Vagina (tissue), 2 donors: ENCODE measurements around the gene ARID1B.

Source experiments
- CTCF ChIP-seq, 3 experiments: fragments of 450-650 bp in 2 of 3; fragments of 200-600 bp in 1 of 3; sonication (generic) in 1 of 3; IDR thresholded peaks; one replicate each; pipeline ENCODE4 v1.5.1; 2017 to 2019; ENCODE audit warnings: antibody characterized with exemption in 3 of 3, mild to moderate bottlenecking in 2 of 3, moderate library complexity in 2 of 3
- POLR2A ChIP-seq, 2 donors: fragments of 450-650 bp; IDR thresholded peaks; one replicate each; pipeline ENCODE4 v1.6.1; 2017; ENCODE audit warnings: antibody characterized with exemption in 2 of 2, mild to moderate bottlenecking in 2 of 2, moderate library complexity in 2 of 2
- POLR2AphosphoS5 ChIP-seq, 2 donors: sonication (generic); formaldehyde crosslinking; IDR thresholded peaks; one replicate each; pipeline ENCODE4 v1.9.0; 2017; ENCODE audit warnings: antibody characterized with exemption in 2 of 2, mild to moderate bottlenecking in 2 of 2, low read depth in 1 of 2; ENCODE audit not compliant: insufficient read depth in 1 of 2

- no peak for TF ChIP-seq CTCF (IDR thresholded peaks at IDR 0.05)
- TF ChIP-seq POLR2A (IDR thresholded peaks at IDR 0.05), result no peak
- no peak for TF ChIP-seq POLR2AphosphoS5 (IDR thresholded peaks at IDR 0.05; ENCODE audit: insufficient read depth in 1 of 2, low read depth in 1 of 2)
Measured at GRCh38 chr6:157091243-157091642, 314.1 kb downstream of the ARID1B start.
